GM12874 (cell line): ENCODE data around the gene BTBD10.

Experiments
- TF ChIP-seq, protein P1 (sequence below): IDR thresholded peaks from 2 replicates; pipeline ENCODE4 v1.5.1; 2011; ENCODE audit warnings: low read depth, mild to moderate bottlenecking, control low read depth, low read length, moderate library complexity; ENCODE audit not compliant: insufficient read depth

The BTBD10 gene

DNA sequence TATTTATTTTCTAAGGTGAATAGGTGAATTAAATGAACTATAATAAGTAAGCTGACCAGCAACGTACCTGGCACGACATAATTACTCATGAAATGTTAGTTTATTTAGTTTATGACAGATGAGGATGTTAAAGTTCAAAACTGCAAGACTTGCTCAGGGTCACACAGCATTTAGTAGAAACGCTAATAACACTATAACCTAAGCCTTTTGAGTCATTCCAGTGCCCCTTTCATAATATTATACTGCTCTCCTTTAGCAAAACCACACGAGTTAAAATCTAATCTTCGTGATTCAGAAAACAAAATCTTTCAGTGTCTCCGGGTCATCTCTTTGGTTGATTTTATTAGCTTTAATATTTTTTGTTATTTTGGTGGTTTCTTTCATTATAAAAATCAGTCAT is 39.6 kb downstream of the BTBD10 start:
- TF ChIP-seq, protein P1, sequence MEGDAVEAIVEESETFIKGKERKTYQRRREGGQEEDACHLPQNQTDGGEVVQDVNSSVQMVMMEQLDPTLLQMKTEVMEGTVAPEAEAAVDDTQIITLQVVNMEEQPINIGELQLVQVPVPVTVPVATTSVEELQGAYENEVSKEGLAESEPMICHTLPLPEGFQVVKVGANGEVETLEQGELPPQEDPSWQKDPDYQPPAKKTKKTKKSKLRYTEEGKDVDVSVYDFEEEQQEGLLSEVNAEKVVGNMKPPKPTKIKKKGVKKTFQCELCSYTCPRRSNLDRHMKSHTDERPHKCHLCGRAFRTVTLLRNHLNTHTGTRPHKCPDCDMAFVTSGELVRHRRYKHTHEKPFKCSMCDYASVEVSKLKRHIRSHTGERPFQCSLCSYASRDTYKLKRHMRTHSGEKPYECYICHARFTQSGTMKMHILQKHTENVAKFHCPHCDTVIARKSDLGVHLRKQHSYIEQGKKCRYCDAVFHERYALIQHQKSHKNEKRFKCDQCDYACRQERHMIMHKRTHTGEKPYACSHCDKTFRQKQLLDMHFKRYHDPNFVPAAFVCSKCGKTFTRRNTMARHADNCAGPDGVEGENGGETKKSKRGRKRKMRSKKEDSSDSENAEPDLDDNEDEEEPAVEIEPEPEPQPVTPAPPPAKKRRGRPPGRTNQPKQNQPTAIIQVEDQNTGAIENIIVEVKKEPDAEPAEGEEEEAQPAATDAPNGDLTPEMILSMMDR = no peak

DNA sequence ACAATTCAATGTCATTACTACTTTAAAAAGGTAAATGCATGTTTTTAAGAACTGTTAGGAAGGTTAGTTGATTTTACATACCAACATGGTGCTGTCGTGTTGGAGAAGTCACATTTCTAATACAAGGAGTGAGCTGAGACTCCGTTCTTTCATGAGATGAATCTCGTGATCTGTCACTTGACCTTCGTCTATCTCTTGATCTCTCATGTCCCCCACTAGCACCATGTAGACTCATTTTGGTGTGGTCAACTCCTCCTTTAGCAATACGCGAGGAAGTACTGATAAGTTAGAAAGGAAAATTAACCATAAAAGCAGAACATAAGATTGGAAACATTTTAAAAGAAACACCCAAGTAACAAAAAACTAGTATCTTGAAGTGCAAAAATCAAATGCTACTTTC is 41.5 kb downstream of the BTBD10 start:
- TF ChIP-seq, protein P1 = no peak

DNA sequence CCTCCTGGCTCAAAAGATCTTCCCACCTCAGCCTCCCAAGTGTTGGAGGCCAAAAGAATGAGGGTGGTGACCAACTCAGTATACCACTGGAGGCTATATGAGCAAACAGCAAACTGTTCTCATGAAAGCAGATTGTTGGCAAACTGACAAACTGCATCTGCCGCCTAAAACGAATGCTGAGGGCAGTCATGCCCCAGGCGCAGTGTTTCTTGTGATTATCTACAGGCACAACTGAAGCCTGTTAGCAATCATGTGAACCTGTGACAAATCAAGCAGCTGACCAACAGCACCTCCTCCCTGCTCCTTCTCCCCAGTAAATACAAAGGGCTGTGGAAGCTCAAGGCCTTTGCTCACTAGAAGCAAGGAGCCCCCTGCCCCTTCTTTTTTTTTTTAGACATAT is 47.8 kb downstream of the BTBD10 start:
- TF ChIP-seq, protein P1 = no peak

DNA sequence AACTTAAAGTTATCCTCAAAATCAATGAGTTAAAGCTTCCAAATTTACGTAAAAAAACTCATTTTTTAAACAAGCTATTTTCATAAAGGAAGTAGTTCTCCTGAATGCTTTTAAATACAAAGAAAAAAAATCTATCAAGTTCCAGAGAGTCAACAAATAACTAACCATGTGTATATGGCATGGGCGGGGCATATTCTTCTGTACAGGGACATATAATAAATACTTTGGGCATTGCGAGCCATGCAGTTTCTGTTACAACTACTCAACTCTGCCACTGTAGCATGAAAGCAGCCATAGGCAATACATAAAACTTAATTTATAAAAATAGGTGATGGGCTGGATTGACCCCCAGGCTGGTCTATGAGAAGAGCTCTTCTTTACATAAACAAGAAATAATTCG is 57.8 kb downstream of the BTBD10 start:
- TF ChIP-seq, protein P1 = no peak

DNA sequence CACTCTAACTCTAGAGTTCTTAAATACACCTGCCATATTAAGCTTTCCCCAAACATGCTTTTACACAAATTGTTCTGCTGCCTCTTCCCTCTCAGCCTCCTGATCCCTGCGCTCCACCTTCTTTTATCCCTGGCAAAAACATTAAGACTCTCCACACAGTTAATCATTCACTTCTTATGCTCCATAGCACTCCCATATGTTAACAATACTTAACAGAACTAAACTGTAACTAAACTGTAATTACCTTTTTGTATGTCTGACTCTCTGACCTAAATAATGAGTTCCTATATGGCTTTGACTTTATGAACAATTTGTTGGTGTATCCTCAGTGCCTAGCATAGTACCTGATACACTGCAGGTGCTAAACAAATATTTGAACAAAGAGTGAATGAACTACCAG is 71.8 kb downstream of the BTBD10 start:
- TF ChIP-seq, protein P1 = no peak

DNA sequence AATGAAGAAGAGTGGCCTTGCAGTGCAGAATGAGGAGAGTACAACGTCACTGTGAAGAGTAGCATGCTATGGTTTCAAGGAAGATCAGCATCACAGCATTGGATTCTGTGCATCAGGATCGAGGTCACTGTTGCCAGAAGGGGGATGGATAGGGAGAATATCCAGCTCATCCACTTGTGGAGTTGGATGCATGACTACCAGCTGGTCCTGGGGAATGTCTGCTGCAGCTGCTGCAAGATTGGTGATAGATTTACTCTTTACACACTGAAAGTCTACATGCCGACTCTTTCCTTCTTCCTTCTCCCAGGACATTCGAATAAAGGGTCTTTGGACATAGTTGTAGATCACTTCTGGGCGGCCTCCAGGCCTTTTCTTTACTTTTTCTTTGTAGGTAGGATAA is 74.3 kb downstream of the BTBD10 start:
- TF ChIP-seq, protein P1 = no peak

DNA sequence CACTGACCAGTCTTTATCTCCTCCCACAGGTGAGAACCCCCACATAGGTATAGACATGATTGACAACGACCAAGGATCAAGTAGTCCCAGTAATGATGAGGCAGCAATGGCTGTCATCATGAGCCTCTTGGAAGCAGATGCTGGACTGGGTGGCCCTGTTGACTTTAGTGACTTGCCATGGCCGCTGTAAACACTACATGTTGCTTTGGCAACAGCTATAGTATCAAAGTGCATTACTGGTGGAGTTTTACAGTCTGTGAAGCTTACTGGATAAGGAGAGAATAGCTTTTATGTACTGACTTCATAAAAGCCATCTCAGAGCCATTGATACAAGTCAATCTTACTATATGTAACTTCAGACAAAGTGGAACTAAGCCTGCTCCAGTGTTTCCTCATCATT is 76.5 kb downstream of the BTBD10 start:
- TF ChIP-seq, protein P1 = no peak
